Measurements from ENCODE around the gene TP73. TPM values are rescaled to one million over a fixed set of nuclear protein-coding genes. Genes with fewer than 3 reads are reported as not detected.

TP73 gene
- polyA plus RNA-seq, 3 donors, result 0.70 to 1.1 (median 0.78) TPM

DNA sequence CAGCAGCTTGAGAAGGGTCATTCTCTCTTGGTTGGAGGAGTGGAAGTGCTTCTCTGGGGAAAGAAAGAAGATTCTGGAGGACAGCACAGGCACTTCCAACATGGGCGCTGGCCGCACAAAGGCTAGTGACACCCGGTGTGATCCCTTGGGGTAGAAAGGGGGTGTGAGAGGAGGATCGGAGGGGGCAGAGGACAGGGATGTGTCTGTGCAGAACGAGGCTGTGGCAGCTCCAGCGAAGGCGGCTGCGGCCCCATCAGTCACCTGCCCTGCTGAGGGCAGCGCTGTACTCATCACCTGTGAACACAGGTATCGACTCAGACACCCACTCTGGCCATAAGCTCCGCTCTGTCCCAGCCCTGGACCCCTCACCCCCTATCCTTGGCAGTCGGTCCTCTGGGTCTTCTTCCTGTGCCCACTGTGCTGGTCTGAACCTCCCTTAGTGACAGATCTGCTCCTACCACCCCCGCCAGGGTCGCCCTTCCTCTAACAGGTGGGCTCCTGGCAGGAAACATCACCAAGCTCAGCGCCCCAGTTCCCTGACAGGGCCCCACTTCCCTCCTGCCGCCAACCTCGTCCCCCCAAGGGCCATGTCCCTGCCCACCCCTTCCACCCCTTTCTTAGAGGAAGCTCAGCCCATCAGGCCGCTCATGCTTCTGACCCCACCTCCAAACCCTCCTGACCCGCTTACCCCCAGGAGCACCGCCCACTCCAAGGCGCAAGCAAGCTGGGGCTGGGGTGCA is 20.1 kb downstream of the TP73 start:
- no peak for DNase-seq

DNA sequence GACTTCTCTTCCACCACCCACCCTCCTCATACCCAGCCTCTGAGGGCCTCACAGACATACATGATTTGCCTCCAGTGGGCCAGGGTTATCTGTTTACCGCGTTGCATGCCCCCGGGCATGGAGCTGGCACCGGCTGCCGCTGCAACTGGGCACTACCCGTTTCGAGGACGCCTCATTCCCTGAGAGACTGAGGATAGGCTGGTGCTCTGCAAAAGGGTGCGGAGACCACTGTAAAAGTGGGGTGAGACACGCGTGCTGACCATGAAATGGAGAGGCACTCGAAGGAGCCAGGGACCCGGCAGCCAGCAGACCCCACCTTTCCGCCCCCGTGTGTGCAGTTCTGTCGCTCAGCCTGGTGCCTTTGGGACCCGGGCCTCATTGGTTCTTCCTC is 20.6 kb downstream of the TP73 start:
- no peak for DNase-seq

DNA sequence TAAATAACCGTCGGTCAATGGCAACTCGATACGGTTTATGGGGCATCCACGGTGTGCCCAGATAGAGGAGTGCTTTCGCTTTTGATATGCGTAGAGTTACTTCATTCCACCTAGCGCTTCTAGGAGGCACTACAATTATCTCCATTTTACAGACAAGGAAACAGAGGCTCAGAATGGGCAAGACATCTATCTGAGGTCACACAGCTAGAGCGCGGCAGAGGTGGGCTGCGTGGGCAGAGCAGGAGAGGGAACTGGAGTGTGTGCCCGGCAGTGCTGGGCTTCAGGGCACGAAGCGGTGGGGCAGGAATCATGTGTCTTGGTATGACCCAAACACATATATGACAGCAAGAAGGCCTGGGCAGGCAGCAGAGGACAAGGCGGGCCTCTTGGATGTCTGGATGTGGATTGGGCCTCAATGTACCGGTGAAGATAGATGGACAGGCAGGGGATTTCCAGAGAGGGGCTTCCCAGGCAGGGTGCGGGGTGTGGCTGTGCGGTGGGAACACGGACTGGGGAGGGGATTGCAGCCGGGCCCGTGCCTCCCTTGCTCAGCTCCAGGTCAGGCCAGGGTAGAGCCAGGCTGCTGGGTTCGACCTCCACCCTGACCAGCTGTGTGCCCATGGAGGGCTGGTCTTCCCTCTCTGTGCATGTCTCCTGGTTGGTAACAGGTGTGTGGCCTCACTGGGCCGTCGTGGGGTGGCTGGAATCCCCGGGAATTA is 21.2 kb downstream of the TP73 start:
- DNase-seq, result no peak

DNA sequence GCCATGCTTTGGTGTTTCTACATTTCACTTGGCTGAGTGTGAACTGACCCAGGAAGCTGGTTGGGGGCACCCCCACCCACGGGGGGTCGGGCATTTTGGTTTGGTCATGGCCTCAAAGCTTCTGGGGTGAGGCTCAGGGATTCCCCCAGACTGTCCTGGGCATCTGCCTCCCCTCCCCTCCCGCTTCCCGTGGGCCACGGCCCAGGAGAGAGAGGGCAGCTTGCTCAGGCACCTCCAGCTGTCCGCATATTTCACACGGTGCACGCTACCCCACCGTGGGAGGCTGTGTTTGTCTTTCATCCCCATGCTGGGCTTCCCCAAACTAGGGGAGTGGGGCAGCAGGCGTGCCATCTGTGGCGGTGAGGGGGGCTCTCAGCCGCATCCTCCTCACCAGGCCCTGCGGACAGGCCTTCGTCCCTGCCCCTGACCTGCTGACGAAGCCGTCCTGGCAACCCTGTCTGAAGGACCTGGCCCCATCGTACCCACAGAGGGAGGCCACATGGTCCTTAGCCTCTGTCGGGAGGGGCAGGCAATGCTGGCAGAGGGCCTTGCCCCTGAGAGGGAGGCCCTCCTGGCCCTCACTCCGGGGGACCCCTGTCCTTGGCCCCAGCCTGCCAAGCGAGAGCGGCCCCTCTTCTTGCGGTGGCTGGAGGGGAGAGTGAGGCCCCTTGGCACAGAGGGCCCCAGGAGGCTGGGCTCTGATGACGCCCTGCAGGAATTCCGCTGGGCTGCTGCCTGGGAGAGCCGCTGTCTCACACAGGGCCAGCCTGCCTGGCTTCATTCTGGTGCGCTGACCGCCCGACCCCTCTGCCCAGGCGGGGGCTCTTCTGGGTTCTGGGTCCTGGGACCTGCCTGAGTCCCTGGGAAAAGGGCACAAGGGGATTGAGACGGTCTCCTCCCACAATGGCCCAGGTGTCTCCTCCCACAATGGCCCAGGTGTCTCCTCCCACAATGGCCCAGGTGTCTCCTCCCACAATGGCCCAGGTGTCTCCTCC is 22.1 kb downstream of the TP73 start:
- no peak for DNase-seq

DNA sequence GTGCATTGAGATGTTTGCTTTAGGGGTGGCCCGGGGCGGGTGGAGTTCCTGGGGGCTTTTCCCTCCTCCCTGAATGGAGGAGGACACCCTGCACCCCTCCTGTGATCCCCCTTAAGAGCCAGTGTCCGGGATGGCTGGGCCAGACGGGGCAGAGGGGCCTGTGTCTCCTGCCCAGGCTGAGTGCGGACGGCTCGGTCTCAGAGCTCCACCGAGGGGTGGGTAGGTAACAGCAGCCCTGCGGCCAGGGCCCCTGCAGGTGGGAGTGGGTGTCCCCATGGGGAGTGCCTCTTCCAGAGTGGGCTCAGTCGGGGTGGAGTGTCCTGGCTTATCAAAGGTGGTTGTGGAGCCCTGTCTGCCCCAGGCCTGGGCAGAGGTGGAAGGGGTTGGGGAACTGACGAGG is 23.1 kb downstream of the TP73 start:
- DNase-seq, result no peak

DNA sequence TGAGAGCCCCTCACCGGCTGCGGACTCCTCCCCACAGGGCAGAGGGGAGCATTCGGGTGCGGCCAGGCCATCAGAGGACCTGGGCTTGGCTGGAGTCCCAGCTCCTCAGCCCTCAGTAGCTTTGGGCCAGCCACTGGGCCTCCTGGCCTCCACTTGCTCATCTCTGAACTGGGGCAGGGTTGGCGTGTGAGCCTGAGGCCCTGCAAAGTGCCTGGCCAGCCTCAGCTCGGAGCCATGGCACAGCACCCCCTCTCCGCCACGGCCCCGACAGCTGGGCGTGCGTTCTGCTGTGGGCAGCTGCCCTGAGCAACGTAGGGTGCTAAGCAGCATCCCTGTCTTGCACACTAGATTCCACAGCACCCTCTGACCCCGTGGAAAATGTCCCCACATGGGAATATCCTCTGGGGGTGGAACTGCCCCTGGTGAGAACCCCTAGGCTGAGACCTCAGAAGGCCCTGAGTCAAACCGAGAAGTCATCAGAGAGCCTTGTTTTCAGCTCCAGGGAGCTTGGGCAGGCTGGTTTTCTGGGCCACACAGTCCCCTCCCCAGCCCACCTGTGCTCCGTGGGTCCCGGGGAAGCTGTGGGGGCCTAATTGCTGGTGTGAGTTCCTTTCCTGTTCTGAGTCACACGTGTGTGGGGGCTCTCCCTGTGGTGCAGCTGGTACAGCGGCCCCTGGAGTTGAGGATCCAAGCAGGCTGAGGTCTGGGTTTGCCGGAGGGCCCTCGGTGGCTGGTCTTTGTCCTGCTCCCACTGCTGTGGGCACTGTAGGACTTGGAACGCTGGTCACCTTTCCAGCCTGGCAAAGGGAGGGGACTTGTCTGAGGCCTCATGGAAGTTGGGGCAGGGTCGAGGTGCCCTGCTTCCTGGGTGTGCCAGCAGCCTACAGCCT is 24.5 kb downstream of the TP73 start:
- no peak for DNase-seq

DNA sequence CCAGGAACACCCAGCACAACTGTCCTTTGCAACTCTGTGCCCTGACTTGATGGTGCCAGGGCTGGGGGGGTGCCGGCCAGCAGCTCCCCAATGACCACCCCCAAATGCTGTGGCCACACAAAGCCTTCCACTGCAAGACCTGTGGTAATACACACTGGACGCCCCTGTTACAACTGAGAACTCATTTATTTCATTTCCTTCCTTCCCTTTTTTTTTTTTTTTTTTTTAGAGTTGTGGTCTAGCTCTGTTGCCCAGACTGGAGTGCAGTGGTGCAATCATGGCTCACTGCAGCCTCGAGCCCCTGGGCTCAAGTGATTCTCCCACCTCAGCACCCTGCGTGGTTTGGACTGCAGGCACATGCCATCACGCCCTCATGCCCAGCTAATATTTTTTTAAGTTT is 25.2 kb downstream of the TP73 start:
- DNase-seq, result no peak

DNA sequence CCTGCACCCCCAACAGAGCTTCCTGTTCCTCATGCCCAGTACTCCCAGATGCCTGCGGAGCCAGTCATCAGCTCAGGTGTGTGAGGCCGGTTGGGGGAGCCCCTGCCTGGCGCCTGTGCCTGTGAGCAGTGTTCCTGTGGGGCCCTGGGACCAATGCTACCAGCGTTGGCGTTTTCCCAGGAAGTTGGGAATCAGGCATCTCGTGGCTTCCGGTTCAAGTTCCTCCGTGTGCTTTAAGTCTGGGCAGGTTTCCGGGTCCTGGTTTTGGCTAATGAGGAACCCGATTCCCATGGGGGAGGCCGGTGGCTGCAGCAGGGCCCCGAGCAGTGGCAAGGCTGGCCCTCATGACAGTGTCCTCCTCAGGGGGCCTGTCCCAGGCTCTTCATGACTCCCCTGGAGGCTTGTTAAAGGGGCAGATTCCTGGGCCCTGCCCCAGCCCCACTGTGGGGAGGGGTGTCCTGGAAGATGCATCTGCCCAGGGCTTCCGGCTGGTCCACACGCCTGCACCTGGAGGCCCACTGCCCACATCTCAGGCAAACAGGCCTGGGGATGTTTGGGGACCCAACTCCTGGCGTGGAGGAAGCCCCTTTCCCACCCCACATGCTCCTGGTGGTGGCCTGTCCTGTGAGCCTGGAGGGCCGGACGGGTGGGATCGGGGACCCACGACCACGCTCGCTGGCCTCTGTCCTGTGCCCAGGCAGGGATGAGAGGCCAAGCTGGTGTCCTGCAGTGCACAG is 26.2 kb downstream of the TP73 start:
- DNase-seq, result no peak

DNA sequence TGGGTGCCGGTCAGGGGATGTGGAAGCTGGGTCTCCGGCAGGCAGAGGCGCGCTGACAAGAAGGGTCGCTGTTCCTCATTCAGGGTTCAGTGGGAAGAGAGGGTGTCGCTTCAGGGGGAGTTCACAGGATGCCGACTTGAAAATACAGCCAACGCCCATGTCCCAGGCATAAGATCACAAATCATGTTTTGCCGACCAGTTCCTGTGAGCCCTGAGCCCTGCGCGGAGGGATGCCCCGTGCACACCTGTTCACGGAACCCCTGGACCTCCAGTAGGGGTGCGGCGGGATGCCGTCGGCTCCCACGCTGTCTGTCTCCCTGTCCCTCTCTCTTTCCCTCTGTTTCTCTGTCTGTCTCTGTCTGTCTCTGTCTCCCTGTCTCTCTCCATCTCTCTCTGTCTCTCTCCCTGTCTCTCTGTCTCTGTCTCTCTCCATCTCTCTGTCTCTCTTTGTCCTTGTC is 26.8 kb downstream of the TP73 start:
- DNase-seq, result no peak

DNA sequence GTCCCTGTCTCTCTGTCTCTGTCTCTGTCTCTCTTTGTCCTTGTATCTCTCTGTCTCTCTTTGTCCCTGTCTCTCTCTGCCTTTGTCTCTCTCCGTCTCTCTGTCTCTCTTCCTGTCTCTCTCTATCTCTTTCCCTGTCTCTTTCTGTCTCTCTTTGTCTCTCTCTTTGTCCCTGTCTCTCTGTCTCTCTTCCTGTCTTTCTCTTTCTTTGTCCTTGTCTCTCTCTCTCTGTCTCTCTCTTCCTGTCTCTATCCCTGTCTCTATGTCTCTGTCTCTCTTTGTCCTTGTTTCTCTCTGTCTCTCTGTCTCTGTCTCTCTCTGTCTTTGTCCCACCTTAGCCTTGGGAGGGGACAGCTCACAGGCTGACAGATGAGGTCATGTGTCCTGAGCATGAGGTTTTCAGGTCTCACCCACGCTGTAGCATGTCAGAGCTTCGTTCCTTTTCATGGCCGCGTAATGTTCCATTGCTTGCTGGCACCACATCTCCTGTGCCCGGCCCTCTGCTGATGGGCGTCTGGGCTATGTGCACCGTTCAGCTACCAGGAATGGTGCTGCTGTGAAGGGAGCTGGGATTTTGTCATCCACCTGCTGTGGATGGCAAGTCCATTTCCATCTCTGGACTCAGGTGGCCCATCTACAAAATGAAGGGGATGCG is 27.6 kb downstream of the TP73 start:
- DNase-seq, result no peak

DNA sequence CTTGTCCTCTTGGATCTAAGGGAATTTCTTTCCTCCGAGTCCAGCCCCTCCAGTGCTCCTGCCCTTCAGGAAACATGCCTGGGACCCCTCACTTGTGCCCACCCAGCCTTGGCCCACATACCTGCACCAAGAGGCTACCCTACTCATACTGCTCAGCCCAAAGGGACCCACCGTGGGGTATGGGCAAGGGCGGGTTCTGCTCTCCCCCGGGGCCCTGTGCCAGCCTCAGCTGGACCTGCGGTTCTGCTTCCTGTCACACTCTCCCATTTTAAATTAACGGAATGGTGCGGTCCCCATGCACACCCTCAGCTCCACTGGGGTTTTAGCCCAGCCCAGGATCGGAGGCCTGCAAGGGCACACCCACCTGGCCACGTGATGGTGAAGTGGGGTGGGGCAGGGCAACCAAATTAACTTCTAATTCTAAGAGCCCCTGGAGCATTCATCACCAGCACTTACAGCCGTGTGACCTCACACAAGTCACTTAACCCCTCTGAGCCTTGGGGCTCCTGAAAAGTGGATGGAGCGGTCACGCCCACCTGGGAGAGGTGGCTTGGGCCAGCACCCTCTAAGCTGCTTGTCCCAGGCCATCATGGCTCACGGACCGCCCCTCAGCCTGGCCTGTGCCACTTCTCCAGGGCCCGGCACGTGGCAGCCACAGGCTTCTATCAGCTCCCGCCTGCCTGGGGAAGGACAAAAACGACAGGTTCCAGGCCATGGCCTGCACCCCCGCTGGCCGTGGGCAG is 28.3 kb downstream of the TP73 start:
- no peak for DNase-seq

DNA sequence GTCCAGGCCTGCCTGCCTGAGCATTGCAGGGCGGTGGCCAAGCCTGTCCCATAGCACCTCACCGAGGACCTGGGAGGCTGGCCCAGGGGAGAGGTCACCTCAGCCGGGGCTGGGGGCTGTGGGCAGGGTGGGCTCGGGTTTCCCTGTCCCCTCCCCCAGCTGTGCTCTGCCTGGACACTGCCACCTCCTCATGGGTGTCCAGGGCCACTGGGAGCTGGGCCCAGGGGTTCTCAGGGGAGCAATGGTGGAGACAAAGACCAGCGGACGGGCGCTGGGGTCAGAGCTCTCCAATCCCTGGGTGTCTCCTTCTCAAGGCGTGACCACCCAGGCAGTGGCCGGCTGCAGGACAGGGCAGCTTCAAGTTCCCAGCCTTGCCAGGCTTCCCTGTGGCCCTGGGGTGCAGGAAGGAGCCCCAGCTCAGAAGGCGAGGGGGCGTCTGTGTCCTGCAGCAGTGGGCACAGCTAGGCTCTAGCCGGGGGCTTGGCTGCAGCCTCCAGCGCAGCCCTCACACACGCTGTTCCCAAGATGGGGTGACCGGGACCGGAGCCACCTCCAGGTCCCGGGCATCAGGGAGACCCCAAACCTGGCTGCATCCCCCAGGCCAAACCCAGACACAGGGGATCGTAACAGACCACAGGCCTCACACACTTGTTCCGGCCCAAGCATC is 29.0 kb downstream of the TP73 start:
- DNase-seq, result no peak

DNA sequence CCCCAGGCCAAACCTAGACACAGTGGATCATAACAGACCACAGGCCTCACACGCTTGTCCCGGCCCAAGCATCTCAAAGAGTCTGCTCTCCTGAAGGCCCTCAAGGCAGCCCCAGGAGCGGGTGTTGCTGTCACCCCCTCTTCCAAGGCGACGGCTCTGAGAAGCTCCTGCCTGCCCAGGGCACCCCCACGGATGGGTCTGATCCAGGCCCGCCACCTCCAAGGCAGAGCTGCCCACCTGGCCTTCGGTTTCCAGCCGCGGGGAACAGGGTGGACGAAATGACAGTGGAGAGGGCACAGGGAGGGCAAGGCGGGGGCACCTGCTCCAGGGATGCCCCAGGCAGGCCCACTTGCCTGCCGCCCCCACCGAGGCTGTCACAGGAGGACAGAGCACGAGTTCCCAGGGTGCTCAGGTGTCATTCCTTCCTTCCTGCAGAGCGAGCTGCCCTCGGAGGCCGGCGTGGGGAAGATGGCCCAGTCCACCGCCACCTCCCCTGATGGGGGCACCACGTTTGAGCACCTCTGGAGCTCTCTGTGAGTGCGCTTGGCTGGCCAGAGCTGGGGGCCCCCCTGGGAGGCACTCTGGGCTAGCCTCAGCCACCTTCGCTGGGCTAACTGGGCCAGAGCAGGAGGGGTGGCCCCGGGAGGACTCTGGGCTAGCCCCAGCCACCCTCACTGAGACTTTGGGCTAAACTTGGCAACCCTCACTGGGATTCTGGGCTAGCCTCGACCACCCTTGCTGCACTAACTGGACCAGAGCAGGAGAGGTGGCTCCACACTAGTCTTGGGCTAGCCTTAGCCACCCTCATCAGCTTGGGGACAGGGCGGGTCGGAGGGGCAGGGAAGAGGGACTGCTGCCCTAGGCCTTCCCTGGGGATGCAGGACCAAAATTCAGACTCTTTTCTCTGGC is 29.8 kb downstream of the TP73 start:
- DNase-seq, result no peak

DNA sequence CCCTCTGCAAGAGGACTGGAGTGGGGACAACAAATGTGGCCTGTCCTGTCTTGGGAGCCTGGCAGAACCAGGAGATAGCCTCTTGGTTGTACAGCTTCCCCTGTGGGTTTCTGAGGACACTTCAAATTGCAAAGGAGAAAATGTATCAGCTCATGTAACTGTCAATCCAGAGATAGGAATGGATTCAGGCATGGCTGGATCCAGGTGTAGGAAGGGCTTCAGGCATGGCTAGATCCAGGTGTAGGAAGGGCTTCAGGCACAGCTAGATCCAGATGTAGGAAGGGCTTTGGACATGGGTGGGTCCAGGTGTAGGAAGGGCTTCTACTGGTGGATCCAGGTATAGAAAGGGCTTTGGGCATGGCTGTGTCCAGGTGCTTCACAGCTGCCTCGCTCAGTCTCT is 30.9 kb downstream of the TP73 start:
- DNase-seq, result no peak

DNA sequence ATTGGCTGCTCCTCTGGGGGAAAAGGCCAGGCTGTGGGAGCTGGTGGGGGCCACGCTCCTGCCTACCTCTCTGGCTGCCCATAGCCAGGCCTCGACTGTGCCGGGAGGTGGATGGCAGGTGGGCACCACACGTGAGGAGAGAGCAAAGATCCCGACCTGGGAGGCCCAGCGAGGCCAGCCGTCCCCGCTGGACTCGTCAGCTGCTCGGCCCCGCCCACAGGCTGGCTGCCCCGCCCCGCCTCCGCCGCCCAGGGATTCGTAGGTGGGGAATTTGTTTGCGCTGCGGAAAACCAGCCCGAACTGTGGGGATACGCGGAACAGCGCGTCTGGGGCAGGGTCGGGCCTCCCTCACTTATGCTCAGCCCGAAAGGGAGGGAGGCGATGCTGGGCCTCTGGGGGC is 31.7 kb downstream of the TP73 start:
- no peak for DNase-seq

DNA sequence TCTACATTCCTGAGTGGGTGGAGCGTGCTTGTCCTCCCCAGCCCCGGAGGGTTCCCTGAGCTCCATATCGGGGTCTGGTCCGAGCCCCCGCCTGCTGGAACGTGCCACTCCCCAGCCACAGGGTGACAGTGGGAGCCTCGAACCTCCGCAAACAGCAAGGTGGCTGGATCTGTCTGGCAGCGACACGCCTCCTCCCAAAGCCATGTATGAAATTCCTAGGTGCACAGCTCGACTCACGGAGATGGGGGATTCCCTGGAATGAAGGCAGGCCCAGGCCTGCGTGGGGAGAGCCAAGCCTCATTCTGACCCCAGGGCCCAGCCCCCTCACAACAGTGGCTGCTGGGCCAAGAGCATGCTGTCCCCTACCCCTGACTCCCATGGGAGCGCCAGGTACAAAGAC is 32.9 kb downstream of the TP73 start:
- DNase-seq, result no peak

DNA sequence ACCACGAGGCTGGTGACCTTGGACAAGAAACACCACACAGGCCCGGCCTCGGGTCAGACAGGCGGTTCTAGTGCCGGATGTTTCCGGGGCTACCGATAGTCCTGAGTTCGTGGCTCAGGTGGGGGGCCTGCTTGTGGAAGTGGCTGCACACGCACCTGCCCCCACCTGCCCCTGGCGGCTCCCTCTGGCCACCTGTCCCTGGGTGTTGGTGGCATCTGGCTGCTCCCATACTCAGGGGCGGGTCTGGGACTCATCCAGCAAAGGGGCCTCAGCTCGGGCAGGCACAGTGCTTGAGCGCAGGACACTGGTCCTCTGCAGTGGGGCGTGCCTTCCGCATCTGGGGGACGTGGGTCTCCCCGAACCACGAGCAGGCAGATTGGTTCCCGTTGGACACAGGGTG is 33.6 kb downstream of the TP73 start:
- no peak for DNase-seq

DNA sequence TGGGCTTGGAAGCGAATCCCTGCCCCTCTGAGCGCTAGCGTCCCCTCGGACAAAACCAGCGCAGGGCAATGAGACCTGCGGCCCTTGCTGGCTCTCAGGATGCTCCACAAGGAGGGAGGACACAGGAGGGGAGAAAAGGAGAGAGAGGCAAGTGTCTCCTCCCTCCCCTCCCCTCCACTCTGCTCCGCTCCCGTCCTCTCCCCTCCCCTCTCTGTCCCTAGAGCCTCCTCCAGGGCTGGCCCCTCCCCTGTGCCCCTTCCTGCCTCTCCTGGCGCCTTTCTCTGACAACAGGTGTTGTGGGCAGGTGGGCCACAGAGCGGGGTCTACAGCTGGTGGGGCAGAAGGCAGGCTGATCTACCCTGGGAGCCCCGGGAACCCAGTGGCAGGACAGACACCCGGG is 35.2 kb downstream of the TP73 start:
- no peak for DNase-seq

All from renal pelvis (tissue), 4 donors.